Endothelial cell (in vitro differentiated cells): ENCODE measurements around the gene CREB5. TPM values are rescaled to one million over a fixed set of nuclear protein-coding genes. Genes with fewer than 3 reads are reported as not detected.

ENCODE experiments used
- DNase-seq: peaks from one replicate; pipeline ENCODE4 v3.0.0; 2021; ENCODE audit warnings: low spot score
- H3K27ac Mint-ChIP-seq: one replicate; pipeline ENCODE4 v1.8.0; 2021; ENCODE audit warnings: mixed read lengths, inconsistent platforms; ENCODE audit not compliant: unreplicated experiment
- H3K27me3 Mint-ChIP-seq: one replicate; pipeline ENCODE4 v1.8.0; 2021; ENCODE audit warnings: mild to moderate bottlenecking, moderate library complexity, mixed read lengths, inconsistent platforms; ENCODE audit not compliant: unreplicated experiment
- H3K36me3 Mint-ChIP-seq: one replicate; pipeline ENCODE4 v1.8.0; 2021; ENCODE audit warnings: mild to moderate bottlenecking, low read depth, mixed read lengths, inconsistent platforms; ENCODE audit not compliant: unreplicated experiment
- H3K4me1 Mint-ChIP-seq: one replicate; pipeline ENCODE4 v1.8.0; 2021; ENCODE audit warnings: mild to moderate bottlenecking, mixed read lengths, inconsistent platforms; ENCODE audit not compliant: unreplicated experiment
- H3K4me3 Mint-ChIP-seq: one replicate; pipeline ENCODE4 v1.8.0; 2021; ENCODE audit warnings: mild to moderate bottlenecking, mixed read lengths, inconsistent platforms; ENCODE audit not compliant: unreplicated experiment
- H3K9me3 Mint-ChIP-seq: one replicate; pipeline ENCODE4 v1.8.0; 2021; ENCODE audit warnings: mixed read lengths, inconsistent platforms; ENCODE audit not compliant: unreplicated experiment
- total RNA-seq: library from RNA; stranded (reverse); fragmentation: NEBNext Ultra II Directional; extraction: Animal tissue kit (Norgen Biotek cat#: 25700); gene quantifications from one replicate; pipeline ENCODE4 v1.2.1, GENCODE V29; 2021; ENCODE audit not compliant: unreplicated experiment
- TF ChIP-seq, protein P1 (sequence below): fragments of 200-600 bp; sonication (generic); IDR thresholded peaks from one replicate; pipeline ENCODE4 v1.5.0; 2021; ENCODE audit warnings: antibody characterized with exemption; ENCODE audit not compliant: unreplicated experiment

CREB5 gene
- total RNA-seq, 1 donor from 2014 or later: 5.6 TPM

DNA sequence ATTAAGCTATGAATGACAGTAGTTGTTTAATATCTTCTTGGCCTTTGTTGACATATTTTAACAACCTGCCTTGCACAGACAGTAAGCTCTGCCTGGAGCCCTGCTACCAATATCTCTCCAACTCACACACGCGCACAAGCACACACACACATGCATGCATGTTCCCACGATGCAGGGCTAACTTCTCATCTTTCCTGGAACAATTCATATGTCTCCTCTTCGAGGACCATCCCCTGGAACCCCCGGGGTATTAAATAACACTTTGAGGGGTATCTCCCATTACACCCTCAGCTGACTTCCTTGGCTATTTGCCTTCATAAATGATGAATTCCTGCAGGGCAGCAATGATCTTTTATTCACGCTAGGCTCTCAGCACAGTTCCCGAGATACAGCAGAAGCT, 287.8 kb downstream of the CREB5 start:
- H3K4me3 Mint-ChIP-seq: no peak overlapping the region
- no peaks in the 10 kb centered on the region for H3K36me3 Mint-ChIP-seq
- H3K4me1 Mint-ChIP-seq: peaks cover 34% of the 10 kb centered on the region
- TF ChIP-seq, protein P1, sequence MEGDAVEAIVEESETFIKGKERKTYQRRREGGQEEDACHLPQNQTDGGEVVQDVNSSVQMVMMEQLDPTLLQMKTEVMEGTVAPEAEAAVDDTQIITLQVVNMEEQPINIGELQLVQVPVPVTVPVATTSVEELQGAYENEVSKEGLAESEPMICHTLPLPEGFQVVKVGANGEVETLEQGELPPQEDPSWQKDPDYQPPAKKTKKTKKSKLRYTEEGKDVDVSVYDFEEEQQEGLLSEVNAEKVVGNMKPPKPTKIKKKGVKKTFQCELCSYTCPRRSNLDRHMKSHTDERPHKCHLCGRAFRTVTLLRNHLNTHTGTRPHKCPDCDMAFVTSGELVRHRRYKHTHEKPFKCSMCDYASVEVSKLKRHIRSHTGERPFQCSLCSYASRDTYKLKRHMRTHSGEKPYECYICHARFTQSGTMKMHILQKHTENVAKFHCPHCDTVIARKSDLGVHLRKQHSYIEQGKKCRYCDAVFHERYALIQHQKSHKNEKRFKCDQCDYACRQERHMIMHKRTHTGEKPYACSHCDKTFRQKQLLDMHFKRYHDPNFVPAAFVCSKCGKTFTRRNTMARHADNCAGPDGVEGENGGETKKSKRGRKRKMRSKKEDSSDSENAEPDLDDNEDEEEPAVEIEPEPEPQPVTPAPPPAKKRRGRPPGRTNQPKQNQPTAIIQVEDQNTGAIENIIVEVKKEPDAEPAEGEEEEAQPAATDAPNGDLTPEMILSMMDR: no peak
- peaks cover 1% of the 10 kb centered on the region for H3K27me3 Mint-ChIP-seq
- no peak overlapping the region for H3K27ac Mint-ChIP-seq
- H3K9me3 Mint-ChIP-seq: no peaks in the 10 kb centered on the region
- DNase-seq: no peak

DNA sequence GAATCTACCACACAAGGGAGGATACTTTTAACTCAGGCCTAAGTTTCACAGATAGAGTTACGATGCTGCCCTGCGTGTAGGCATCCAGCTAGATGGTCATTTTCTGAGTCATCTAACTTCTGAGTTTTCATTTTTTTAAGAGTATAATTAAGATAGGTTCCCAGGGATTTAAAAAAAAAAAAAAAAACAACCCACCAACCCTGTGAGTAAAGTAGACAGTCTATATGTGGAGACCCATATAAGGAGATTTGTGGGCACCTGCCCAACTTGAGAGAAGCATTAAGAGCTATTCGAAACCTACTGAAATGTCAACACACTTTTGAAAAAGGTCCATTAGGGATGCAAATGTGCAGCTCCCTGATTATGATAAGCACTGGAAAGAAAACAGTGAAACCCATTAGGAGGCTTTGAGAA, 288.5 kb downstream of the CREB5 start:
- Mint-ChIP-seq H3K27ac (no peak overlapping the region), H3K4me1 (peaks cover 29% of the 10 kb centered on the region), H3K4me3 (no peak overlapping the region), H3K36me3 (no peaks in the 10 kb centered on the region), H3K9me3 (no peaks in the 10 kb centered on the region), H3K27me3 (peaks cover 1% of the 10 kb centered on the region)
- TF ChIP-seq, protein P1: no peak
- no peak for DNase-seq

DNA sequence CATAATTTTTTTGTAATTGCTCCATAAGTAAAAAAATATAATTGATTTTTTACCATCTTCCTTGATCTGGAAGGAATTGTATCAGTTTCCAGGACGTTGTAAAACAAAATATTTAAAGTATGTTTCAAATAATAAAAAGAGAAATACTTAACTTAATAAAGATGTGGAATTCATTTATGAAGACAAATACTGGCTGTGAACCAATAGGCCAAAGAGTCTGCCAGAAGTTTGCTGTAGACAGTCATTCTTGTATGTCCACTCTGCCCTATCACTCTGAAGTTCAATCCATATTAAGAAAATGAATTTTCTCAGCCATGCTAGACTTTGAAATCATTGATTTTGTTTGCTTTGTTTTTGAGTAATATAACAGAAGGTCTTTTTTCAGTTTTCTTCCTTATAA, 289.4 kb downstream of the CREB5 start:
- TF ChIP-seq, protein P1: no peak
- Mint-ChIP-seq H3K4me3 (no peak overlapping the region), H3K27me3 (no peaks in the 10 kb centered on the region), H3K36me3 (no peaks in the 10 kb centered on the region), H3K27ac (no peak overlapping the region), H3K9me3 (no peaks in the 10 kb centered on the region), H3K4me1 (peaks cover 24% of the 10 kb centered on the region)
- no peak for DNase-seq

- no peaks in the 10 kb centered on the region for H3K9me3 Mint-ChIP-seq
- no peak overlapping the region for H3K27ac Mint-ChIP-seq
- TF ChIP-seq, protein P1: no peak
- peaks cover 24% of the 10 kb centered on the region for H3K4me1 Mint-ChIP-seq
- H3K4me3 Mint-ChIP-seq: no peak overlapping the region
- no peaks in the 10 kb centered on the region for H3K27me3 Mint-ChIP-seq
- no peaks in the 10 kb centered on the region for H3K36me3 Mint-ChIP-seq
- DNase-seq: no peak
Measured at GRCh38 chr7:28702171-28702570, 289.9 kb downstream of the CREB5 start.

- H3K4me3 Mint-ChIP-seq: no peak overlapping the region
- H3K36me3 Mint-ChIP-seq: no peaks in the 10 kb centered on the region
- peaks cover 24% of the 10 kb centered on the region for H3K4me1 Mint-ChIP-seq
- no peak for DNase-seq
- H3K27ac Mint-ChIP-seq: no peak overlapping the region
- no peaks in the 10 kb centered on the region for H3K9me3 Mint-ChIP-seq
- no peaks in the 10 kb centered on the region for H3K27me3 Mint-ChIP-seq
- TF ChIP-seq, protein P1: no peak
Measured at GRCh38 chr7:28703037-28703765, 290.9 kb downstream of the CREB5 start.
